Large intestine (tissue), 3 donors: ENCODE data around the gene EYA2. TPM values are rescaled to one million over a fixed set of nuclear protein-coding genes. Genes with fewer than 3 reads are reported as not detected.

Source experiments
- DNase-seq, 2 donors: peaks; one replicate each; pipeline versions ENCODE4 v3.0.0 to v3.0.0-alpha.2; 2013
- H3K27ac ChIP-seq: one replicate; pipeline ENCODE4 v1.5.1; 2013; ENCODE audit warnings: low read length
- H3K27me3 ChIP-seq: 2 replicates; pipeline ENCODE4 v1.6.1; 2013; ENCODE audit warnings: low read length; ENCODE audit not compliant: control insufficient read depth, insufficient read depth
- H3K36me3 ChIP-seq: 2 replicates; pipeline ENCODE4 v1.6.1; 2013; ENCODE audit warnings: low read length; ENCODE audit not compliant: control insufficient read depth, insufficient read depth
- H3K4me1 ChIP-seq: one replicate; pipeline ENCODE4 v1.6.1; 2013; ENCODE audit warnings: low read length; ENCODE audit not compliant: control insufficient read depth, insufficient read depth
- H3K4me3 ChIP-seq: one replicate; pipeline ENCODE4 v1.5.1; 2013; ENCODE audit warnings: low read length
- H3K9me3 ChIP-seq: one replicate; pipeline ENCODE4 v1.6.1; 2013; ENCODE audit warnings: mild to moderate bottlenecking, low read depth, low read length, moderate library complexity; ENCODE audit not compliant: control insufficient read depth
- WGBS: methylation state at CpG from one replicate; pipeline ENCODE4 v1.1.5; 2013; ENCODE audit warnings: low lambda C conversion rate; ENCODE audit not compliant: insufficient coverage; 5-methylcytosine and 5-hydroxymethylcytosine counted together
- polyA plus RNA-seq: library from polyadenylated mRNA; unstranded; fragments of 120-200 nt; gene quantifications from one replicate; pipeline ENCODE4 v1.2.1, GENCODE V29; 2013

Gene EYA2
- polyA plus RNA-seq, 1 donor, result 0.72 TPM

GRCh38 chr20:46963758-46964617 is 69.3 kb downstream of the EYA2 start:
- H3K27ac ChIP-seq, result no peak overlapping the region
- H3K4me3 ChIP-seq, result no peak overlapping the region
- H3K4me1 ChIP-seq, result no peaks in the 10 kb centered on the region
- no peaks in the 10 kb centered on the region for H3K27me3 ChIP-seq
- WGBS, result 72% methylated on average over 4 of the region's 13 CpGs
- H3K9me3 ChIP-seq, result no peaks in the 10 kb centered on the region
- no peaks in the 10 kb centered on the region for H3K36me3 ChIP-seq
- no peak for DNase-seq

GRCh38 chr20:46964618-46965455 is 70.2 kb downstream of the EYA2 start:
- 80% methylated on average over 1 of the region's 17 CpGs for WGBS
- no peaks in the 10 kb centered on the region for H3K36me3 ChIP-seq
- no peaks in the 10 kb centered on the region for H3K9me3 ChIP-seq
- no peak overlapping the region for H3K27ac ChIP-seq
- H3K4me3 ChIP-seq, result no peak overlapping the region
- no peak for DNase-seq
- H3K27me3 ChIP-seq, result no peaks in the 10 kb centered on the region
- no peaks in the 10 kb centered on the region for H3K4me1 ChIP-seq

GRCh38 chr20:46965477-46965876 is 70.8 kb downstream of the EYA2 start:
- WGBS, result no CpG with 5 or more reads among the region's 14 CpGs
- H3K9me3 ChIP-seq, result no peaks in the 10 kb centered on the region

DNA sequence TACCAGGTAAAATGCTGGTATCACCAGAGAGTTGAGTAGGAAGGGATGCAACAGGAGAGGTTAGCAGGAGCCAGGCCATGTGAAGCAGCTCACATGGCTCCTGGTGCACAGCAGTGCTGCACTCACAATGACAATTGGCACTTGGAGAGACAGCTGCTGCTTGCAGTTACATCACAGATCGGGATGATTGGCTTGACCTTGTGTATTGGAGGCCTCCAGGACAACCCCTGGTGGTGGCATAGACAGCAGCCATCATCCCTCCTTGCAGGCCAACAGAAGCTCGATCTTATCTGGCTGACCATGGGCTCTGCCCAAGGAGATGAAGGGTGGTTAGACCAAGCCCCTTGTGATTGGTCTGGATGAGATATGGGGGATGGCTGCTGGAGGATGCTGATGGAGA is 73.0 kb downstream of the EYA2 start:
- Histone ChIP-seq H3K9me3 (no peaks in the 10 kb centered on the region), H3K27ac (no peak overlapping the region), H3K27me3 (no peaks in the 10 kb centered on the region), H3K4me3 (no peak overlapping the region), H3K4me1 (no peaks in the 10 kb centered on the region), H3K36me3 (no peaks in the 10 kb centered on the region)
- DNase-seq, result no peak
- WGBS, result no CpG with 5 or more reads among the region's 2 CpGs

More at GRCh38 chr20:46965477-46965876, 70.8 kb downstream of the EYA2 start:
- DNase-seq, result no peak
- no peaks in the 10 kb centered on the region for H3K36me3 ChIP-seq
- H3K27me3 ChIP-seq, result no peaks in the 10 kb centered on the region
- no peaks in the 10 kb centered on the region for H3K4me1 ChIP-seq
- no peak overlapping the region for H3K27ac ChIP-seq
- H3K4me3 ChIP-seq, result no peak overlapping the region

DNA sequence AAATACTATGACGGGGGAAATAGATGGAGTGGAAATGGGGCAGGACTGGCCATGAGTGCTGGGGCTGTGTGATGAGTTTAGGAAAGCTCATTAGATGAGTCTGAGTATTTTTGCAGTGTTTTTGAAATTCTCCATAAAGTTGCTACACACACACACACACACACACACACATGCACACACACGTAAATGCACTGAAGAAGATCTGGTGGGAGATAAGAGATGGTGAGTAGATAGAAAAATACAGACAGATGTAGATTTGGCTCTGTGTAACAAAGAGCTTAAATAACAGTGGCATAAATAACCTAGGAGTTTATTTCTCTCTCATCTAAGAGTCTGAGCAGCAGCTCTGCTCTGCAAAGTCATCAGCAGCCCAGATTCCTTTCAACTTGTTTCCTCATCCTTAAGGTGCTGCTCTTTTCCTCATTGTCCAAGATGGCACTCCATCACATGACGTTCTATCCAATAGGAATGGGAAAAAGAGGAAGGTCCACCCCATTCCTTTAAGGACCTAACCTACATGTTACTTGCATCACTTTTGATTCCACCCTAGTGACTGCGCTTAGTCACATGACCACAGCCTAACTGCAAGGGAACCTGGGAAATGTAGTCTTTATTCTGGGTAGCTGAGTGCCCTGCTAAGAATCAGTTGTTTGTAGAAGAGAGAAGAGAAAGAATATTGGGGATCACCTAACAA is 76.4 kb downstream of the EYA2 start:
- no CpG with 5 or more reads among the region's 4 CpGs for WGBS
- Histone ChIP-seq H3K9me3 (no peaks in the 10 kb centered on the region), H3K36me3 (no peaks in the 10 kb centered on the region), H3K4me1 (no peaks in the 10 kb centered on the region), H3K4me3 (no peak overlapping the region), H3K27me3 (no peaks in the 10 kb centered on the region), H3K27ac (no peak overlapping the region)
- DNase-seq, result peak; percentile 12 to 26

DNA sequence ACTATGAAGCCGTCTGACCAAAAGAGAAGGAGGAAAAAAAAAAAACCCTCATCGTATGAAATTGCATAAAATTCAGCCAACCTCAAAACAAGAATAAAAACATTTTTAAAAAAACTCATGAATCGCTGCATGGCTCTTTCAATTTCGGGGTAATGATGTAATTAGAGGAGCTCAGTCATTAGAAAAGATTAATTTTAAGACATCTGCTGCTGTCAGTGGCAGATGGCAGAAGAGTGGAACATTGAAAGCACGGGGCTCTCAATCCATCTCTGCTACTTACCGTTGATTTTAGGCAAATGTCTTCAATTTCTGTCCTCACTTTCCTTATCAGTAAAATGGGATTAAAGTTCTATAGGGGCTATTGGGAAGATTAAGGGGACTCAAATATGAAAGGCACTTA is 79.1 kb downstream of the EYA2 start:
- Histone ChIP-seq H3K36me3 (no peaks in the 10 kb centered on the region), H3K27me3 (peaks cover 2% of the 10 kb centered on the region), H3K9me3 (no peaks in the 10 kb centered on the region), H3K27ac (no peak overlapping the region), H3K4me1 (no peaks in the 10 kb centered on the region), H3K4me3 (no peak overlapping the region)
- DNase-seq, result no peak
- 69% methylated on average over 5 of the region's 6 CpGs for WGBS

GRCh38 chr20:46974669-46975434 is 80.2 kb downstream of the EYA2 start:
- H3K4me3 ChIP-seq, result no peak overlapping the region
- WGBS, result 100% methylated on average over 2 of the region's 10 CpGs

GRCh38 chr20:46975976-46976375 is 81.3 kb downstream of the EYA2 start:
- Histone ChIP-seq H3K4me3 (no peak overlapping the region), H3K4me1 (no peaks in the 10 kb centered on the region), H3K36me3 (no peaks in the 10 kb centered on the region), H3K27me3 (peaks cover 2% of the 10 kb centered on the region), H3K9me3 (no peaks in the 10 kb centered on the region), H3K27ac (no peak overlapping the region)
- no CpG with 5 or more reads among the region's 6 CpGs for WGBS
- no peak for DNase-seq

More at GRCh38 chr20:46974669-46975434, 80.2 kb downstream of the EYA2 start:
- Histone ChIP-seq H3K27me3 (peaks cover 2% of the 10 kb centered on the region), H3K36me3 (no peaks in the 10 kb centered on the region), H3K27ac (no peak overlapping the region), H3K9me3 (no peaks in the 10 kb centered on the region), H3K4me1 (no peaks in the 10 kb centered on the region)
- DNase-seq, result no peak

GRCh38 chr20:46977204-46977603 is 82.6 kb downstream of the EYA2 start:
- H3K36me3 ChIP-seq, result no peaks in the 10 kb centered on the region
- no peaks in the 10 kb centered on the region for H3K9me3 ChIP-seq
- peaks cover 2% of the 10 kb centered on the region for H3K27me3 ChIP-seq
- no peak overlapping the region for H3K27ac ChIP-seq
- H3K4me1 ChIP-seq, result no peaks in the 10 kb centered on the region
- H3K4me3 ChIP-seq, result no peak overlapping the region
- no peak for DNase-seq
